ENCODE results near the gene ADAP1.
"Not testable (repeated sequence)": the region's sequence is repeated elsewhere in the genome, so short reads cannot be mapped to it uniquely, and the experiment has no call there.

The ADAP1 gene

DNA sequence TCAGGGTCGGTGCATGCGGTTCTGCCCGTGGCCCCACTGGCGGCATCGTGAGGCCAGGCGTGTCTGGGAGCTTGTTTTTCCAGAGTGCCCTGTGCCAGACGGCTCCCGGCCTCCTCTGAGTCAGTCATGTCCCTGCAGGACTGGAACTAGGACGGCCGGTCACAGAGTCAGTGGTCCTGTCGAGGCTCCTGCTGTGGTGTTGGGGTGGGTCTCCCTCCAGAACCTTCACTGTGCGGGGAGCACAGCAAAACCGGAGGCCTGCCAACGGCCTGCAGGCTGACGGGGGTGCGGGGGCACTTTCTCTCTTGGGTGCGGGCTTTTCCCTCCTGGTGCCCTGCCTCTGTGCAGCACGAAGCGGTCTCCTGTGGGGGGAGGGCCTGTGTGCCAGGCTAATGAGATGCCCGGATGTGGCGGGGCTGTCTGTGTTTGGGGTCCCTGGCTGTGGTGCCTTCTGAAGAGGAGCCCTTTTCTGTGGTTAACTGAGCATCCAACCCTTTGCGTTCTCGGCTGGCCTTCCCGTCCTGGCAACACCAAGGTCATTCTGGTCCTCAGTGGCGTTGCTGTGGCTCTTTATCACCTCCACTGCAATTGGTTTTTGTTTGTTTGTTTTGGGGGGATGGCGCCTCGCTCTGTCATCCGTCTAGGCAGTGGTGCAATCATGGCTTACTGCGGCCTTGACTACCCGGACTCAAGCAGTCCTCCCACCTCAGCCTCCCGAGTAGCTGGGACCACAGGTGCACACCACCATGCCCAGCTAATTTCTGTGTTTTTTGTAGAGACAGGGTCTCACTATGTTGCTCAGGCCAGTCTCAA lies 70.1 kb downstream of the ADAP1 start:
- in situ Hi-C loops (cut with MboI; ENCODE audit: low sequenced_read_pairs): no loop called here

DNA sequence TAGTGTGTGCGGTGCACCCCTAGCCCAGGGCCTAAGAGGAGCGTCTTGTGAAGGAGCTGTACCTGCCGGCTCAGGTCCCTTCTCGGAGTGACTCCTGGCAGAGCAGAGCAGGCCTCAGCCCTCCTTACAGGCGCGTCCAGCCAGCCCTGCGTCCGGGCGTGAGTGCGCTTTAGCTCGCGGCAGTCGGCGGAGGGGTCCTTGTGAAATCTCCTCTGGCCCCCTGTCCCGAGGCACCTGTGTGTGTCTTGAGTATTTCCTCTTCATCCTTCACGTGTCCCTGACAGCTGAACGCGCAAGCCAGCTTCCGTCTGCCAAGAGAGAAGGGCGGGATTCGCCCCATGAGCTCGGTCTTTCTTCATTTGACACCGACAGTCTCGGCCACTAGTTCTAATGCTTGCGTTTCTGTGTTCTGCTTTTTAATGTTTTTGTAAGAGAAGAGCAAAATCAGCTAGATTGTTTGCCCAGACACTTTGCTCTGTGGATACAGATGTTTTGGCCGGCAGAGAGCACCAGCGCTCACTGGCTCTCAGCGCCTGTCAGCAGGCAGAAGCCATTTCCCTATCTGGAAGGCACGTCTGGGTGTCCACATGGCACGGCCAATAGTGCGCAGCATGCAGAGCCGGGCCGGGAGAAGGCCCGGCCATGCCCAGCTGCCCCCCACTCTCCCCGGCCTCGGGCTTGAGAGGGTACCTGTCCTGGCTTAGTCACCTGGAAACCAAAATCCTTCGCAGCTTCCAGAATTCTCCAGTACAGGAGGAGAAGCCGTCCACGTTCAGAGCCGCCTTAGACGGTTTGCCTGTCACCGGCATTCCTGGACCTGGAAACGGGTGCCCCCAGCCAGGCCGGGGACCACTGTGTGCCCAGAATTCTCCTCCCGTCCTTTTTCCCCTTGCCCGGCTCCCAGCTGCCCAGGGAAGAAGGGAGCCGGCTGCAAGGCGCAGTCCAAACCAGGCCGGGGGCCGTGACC lies 71.1 kb downstream of the ADAP1 start:
- in situ Hi-C loops (cut with MboI; ENCODE audit: low sequenced_read_pairs): no loop called here

GRCh38 chr7:882336-883035 lies 72.0 kb downstream of the ADAP1 start:
- in situ Hi-C loops (cut with MboI; ENCODE audit: low sequenced_read_pairs): no loop called here

- in situ Hi-C loops (cut with MboI; ENCODE audit: low sequenced_read_pairs): no loop called here
Observed at GRCh38 chr7:881441-882234, 72.8 kb downstream of the ADAP1 start.

GRCh38 chr7:880450-880849 lies 74.0 kb downstream of the ADAP1 start:
- in situ Hi-C loops (cut with MboI; ENCODE audit: low sequenced_read_pairs): no loop called here

DNA sequence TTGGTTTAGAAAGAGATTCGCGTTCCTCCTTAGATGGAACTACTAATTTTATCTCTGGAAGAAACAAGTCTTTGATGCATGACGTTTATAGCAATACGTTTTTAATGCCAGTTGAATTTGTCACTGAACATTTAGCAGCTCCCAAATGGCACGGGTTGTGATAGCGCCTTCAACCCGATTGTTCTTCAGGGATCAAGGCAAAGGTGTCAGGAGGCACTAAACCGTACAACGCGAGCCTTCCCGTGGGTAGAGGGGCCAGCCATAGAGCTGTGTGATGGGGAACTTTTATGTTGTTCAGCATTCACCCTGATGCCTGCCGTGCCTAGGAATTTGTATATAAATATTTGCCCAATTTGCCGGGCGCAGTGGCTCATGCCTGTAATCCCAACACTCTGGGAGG lies 74.8 kb downstream of the ADAP1 start:
- in situ Hi-C loops (cut with MboI; ENCODE audit: low sequenced_read_pairs): no loop called here

GRCh38 chr7:879093-879492 lies 75.4 kb downstream of the ADAP1 start:
- in situ Hi-C loops (cut with MboI; ENCODE audit: low sequenced_read_pairs): no loop called here

GRCh38 chr7:877312-878232 lies 76.9 kb downstream of the ADAP1 start:
- in situ Hi-C loops (cut with MboI; ENCODE audit: low sequenced_read_pairs): no loop called here

DNA sequence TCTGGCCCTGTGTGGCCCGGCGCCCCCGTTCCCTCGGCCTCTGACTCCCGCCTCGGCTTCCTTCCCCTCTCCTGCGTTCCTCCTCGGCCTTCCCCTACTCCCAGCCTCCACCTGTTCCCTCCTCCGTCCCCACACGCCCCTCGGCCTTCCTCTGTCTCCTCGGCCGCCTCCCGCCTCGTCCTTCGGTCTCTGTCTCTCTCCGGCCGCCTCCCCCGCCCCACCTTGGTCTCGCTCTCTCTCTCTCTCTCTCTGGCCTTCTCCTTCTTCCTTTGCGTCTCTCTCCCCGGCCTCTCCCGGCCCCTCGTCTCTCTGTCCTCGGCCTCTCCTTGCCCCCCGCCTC lies 77.5 kb downstream of the ADAP1 start:
- in situ Hi-C loops (cut with MboI; ENCODE audit: low sequenced_read_pairs): no loop called here

GRCh38 chr7:876077-876971 lies 78.2 kb downstream of the ADAP1 start, which contains the start of gene GET4:
Gene GET4, plus strand, starts transcription at chr7:876554. Its CDS starts 92 bp downstream, at chr7:876646.
- in situ Hi-C loops (cut with MboI; ENCODE audit: low sequenced_read_pairs): no loop called here

- in situ Hi-C loops (cut with MboI; ENCODE audit: low sequenced_read_pairs): no loop called here
Observed at GRCh38 chr7:875476-876076, 78.9 kb downstream of the ADAP1 start.

DNA sequence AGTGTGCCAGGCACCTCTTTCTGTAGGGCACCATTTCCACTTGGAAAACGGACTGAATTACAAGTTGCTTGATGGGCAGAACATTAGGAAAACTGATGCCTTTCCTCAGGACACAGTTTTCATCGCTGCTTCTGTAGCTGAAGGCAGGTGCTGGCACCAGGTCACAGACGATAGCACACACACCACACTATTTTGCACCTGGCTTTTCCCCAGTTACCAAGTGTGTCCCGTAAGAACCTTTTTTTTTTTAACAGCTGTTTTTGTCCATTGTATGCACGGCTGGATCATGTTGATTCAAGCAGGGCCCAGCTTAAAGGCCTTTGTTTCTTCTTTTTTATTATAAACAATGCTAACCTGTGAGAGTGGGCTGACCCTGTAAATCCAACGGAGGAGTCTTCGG lies 79.4 kb downstream of the ADAP1 start:
- in situ Hi-C loops (cut with MboI; ENCODE audit: low sequenced_read_pairs): no loop called here

- in situ Hi-C loops (cut with MboI; ENCODE audit: low sequenced_read_pairs): no loop called here
Observed at GRCh38 chr7:874031-874749, 80.3 kb downstream of the ADAP1 start.

GRCh38 chr7:873367-874002 lies 81.0 kb downstream of the ADAP1 start:
- in situ Hi-C loops (cut with MboI; ENCODE audit: low sequenced_read_pairs): no loop called here

DNA sequence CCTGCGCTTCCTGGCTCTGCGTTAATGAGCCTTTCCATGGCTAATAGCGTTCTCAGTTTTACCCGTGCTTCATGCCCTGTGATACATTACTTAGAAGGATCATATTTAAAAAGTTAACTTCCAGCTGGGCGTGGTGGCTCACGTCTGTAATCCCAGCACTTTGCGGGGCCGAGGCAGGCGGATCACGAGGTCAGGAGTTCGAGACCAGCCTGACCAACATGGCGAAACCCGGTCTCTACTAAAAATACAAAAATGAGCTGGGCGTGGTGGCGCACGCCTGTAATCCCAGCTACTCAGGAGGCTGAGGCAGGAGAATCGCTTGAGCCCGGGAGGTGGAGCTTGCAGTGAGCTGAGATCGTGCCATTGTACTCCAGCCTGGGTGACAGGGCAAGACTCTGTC lies 81.8 kb downstream of the ADAP1 start:
- in situ Hi-C loops (cut with MboI; ENCODE audit: low sequenced_read_pairs): not testable (repeated sequence)

DNA sequence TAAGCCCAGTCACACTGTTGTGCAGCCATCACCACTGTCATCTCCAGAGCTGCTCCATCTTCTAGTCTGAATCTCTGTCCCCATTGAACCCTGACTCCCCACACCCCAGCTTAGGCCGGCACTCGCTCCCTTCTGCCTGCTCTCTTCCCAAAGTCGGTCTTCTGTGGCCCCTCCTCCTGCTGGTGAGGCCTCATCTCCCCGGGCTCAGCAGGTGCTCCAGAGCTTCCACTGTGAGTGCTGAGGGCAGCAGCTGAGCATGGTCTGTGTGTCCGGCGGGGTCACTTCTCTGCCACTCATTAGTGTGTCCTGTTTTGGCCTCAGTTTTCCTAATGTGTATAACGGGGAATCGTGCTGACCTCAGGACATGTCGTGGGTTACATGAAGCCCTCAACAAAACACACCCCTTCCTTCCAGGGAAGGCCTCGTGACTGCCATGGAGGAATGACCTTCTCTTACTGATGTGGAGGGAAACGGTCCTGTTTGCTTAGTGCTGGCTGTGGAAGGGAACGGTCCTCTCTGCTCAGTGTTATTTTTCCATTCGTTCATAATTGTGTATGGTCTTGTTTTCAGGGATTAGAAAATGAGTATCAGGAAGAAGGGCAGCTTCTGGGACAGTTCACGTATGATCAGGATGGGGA lies 82.5 kb downstream of the ADAP1 start:
- in situ Hi-C loops (cut with MboI; ENCODE audit: low sequenced_read_pairs): no loop called here

All from HL-60/S4 treated with retinoic acid at 250 ng/mL for 4 days and 3 days (cell line).